Nephron (organoid): Measurements from ENCODE around the gene PMM1.

Experiments
- H3K27ac Mint-ChIP-seq, 3 experiments: 2 replicates each; pipeline ENCODE4 v1.8.0; 2020; ENCODE audit warnings: mixed read lengths in 3 of 3, mild to moderate bottlenecking in 2 of 3, moderate library complexity in 1 of 3
- H3K27me3 Mint-ChIP-seq: 2 replicates; pipeline ENCODE4 v1.8.0; 2021; ENCODE audit warnings: low read depth, mild to moderate bottlenecking, moderate library complexity, mixed read lengths
- H3K36me3 Mint-ChIP-seq: 2 replicates; pipeline ENCODE4 v1.8.0; 2020; ENCODE audit warnings: low read depth, mixed read lengths
- H3K4me1 Mint-ChIP-seq: 2 replicates; pipeline ENCODE4 v1.8.0; 2020; ENCODE audit warnings: mixed read lengths
- H3K4me3 Mint-ChIP-seq, 3 experiments: 2 replicates each; pipeline ENCODE4 v1.8.0; 2020; ENCODE audit warnings: mild to moderate bottlenecking in 3 of 3, mixed read lengths in 3 of 3, moderate library complexity in 2 of 3
- H3K9me3 Mint-ChIP-seq: 2 replicates; pipeline ENCODE4 v1.8.0; 2020; ENCODE audit warnings: mixed read lengths
- TF ChIP-seq, protein P1 (sequence below), 3 experiments: fragments of 200-600 bp; sonication (generic); IDR thresholded peaks; one replicate each; pipeline ENCODE4 v1.5.0; 2021; ENCODE audit warnings: antibody characterized with exemption in 3 of 3; ENCODE audit not compliant: unreplicated experiment in 3 of 3

Gene PMM1

GRCh38 chr22:41548830-41549211 is 40.8 kb downstream of the PMM1 start:
- TF ChIP-seq, protein P1, sequence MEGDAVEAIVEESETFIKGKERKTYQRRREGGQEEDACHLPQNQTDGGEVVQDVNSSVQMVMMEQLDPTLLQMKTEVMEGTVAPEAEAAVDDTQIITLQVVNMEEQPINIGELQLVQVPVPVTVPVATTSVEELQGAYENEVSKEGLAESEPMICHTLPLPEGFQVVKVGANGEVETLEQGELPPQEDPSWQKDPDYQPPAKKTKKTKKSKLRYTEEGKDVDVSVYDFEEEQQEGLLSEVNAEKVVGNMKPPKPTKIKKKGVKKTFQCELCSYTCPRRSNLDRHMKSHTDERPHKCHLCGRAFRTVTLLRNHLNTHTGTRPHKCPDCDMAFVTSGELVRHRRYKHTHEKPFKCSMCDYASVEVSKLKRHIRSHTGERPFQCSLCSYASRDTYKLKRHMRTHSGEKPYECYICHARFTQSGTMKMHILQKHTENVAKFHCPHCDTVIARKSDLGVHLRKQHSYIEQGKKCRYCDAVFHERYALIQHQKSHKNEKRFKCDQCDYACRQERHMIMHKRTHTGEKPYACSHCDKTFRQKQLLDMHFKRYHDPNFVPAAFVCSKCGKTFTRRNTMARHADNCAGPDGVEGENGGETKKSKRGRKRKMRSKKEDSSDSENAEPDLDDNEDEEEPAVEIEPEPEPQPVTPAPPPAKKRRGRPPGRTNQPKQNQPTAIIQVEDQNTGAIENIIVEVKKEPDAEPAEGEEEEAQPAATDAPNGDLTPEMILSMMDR (IDR thresholded peaks at IDR 0.05; ENCODE audit: unreplicated experiment in 3 of 3), result no peak
- Mint-ChIP-seq H3K27ac (peak overlapping the region in 1 of 3 experiments; percentile 70), H3K4me3 (no peak overlapping the region), H3K9me3 (no peaks in the 10 kb centered on the region), H3K36me3 (no peaks in the 10 kb centered on the region), H3K27me3 (no peaks in the 10 kb centered on the region), H3K4me1 (peaks cover 53% of the 10 kb centered on the region)

- Mint-ChIP-seq H3K27me3 (no peaks in the 10 kb centered on the region), H3K9me3 (no peaks in the 10 kb centered on the region), H3K36me3 (peaks cover 6% of the 10 kb centered on the region), H3K4me3 (peak overlapping the region; percentile 96 to 100 (median 99)), H3K27ac (peak overlapping the region; percentile 80 to 91 (median 88)), H3K4me1 (peaks cover 55% of the 10 kb centered on the region)
- TF ChIP-seq, protein P1 (IDR thresholded peaks at IDR 0.05; ENCODE audit: unreplicated experiment in 3 of 3), result no peak
Measured at GRCh38 chr22:41544671-41545476, 44.8 kb downstream of the PMM1 start.

DNA sequence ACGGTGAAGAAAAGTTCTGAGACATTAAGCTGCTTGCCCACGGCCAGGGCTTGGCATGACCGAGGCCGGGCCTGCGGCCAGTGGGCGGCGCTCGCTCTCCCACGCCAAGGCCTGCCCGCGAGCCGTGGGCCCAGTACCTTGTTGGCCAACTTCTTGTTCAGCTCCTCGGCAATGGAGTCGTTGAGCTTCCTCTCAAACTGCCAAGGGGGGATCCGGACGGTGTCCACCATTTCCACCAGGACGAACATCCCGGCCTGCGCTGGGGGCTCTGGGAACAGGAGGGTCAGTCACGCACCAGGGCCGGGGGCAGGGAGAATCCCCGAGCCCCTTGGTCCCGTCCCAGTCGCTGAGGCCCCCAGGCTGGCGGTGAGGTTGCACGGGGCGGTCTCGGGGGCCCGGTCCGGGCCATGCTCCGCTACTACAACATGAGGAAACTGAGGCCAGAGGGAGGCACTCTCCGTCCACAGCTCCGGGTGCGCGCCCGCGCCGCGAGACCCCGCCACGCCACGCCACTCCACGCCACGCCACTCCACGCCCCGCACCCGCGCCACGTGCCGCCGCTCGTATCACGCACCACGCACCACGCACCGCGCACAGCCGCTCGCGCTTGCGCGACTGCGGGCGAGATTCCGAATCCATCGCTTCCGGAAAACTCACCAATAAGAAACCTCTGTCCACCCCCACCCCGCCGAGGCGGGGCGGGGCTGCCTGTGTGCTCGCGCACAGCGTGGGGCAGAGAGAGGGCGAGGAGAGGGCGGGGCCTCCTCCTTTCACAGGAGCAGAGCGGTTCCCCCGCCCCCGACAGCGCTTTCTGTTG is 45.6 kb downstream of the PMM1 start, which contains the start of gene POLR3H:
TSS of gene POLR3H (minus strand) at position 617 of the 817 bp plus-strand sequence. CDS start at position 248, 369 bp downstream.
- Mint-ChIP-seq H3K36me3 (peaks cover 10% of the 10 kb centered on the region), H3K4me1 (peaks cover 52% of the 10 kb centered on the region), H3K9me3 (no peaks in the 10 kb centered on the region), H3K27ac (peak within 1 kb of the TSS; percentile 80 to 91 (median 88)), H3K4me3 (peak within 1 kb of the TSS; percentile 96 to 100 (median 99)), H3K27me3 (no peaks in the 10 kb centered on the region)
- TF ChIP-seq, protein P1 (IDR thresholded peaks at IDR 0.05; ENCODE audit: unreplicated experiment in 3 of 3), result peak; percentile 45 to 61 (median 49)

GRCh38 chr22:41542224-41542623 is 47.4 kb downstream of the PMM1 start:
- TF ChIP-seq, protein P1 (IDR thresholded peaks at IDR 0.05; ENCODE audit: unreplicated experiment in 3 of 3), result no peak
- Mint-ChIP-seq H3K27me3 (no peaks in the 10 kb centered on the region), H3K4me3 (peak overlapping the region; percentile 96 to 100 (median 99)), H3K4me1 (peaks cover 51% of the 10 kb centered on the region), H3K27ac (peak overlapping the region in 1 of 3 experiments; percentile 57), H3K9me3 (no peaks in the 10 kb centered on the region), H3K36me3 (peaks cover 10% of the 10 kb centered on the region)

DNA sequence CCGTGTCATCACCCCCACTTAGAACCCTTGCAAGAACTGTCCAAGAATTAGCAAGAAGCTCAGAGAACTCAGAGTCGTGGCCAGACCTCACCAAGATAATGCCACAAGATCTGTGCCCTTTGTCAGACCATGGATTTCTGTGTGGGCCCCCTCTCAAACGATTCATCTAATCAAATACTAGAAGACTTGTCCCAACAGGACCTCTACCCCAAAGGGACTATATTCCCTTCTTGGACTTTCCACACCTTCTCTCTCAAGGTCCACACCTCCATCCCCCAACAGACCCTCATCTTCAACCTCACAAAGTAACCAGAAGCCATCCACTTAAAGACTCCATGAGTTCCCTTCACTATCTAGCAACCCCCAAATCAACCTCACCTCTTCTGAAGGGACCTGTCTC is 48.2 kb downstream of the PMM1 start:
- no peaks in the 10 kb centered on the region for H3K27me3 Mint-ChIP-seq
- peak overlapping the region; percentile 65 to 74 (median 74) for H3K4me3 Mint-ChIP-seq
- H3K4me1 Mint-ChIP-seq, result peaks cover 51% of the 10 kb centered on the region
- no peaks in the 10 kb centered on the region for H3K9me3 Mint-ChIP-seq
- H3K27ac Mint-ChIP-seq, result peak overlapping the region in 2 of 3 experiments; percentile 7 to 41
- peaks cover 10% of the 10 kb centered on the region for H3K36me3 Mint-ChIP-seq
- TF ChIP-seq, protein P1 (IDR thresholded peaks at IDR 0.05; ENCODE audit: unreplicated experiment in 3 of 3), result no peak
